Loucy (cell line): Measurements from ENCODE around the gene OXER1.

ENCODE experiments used
- H2AFZ ChIP-seq: fragments of 200-600 bp; sonication (generic); 2 replicates; pipeline ENCODE4 v1.6.0; 2016; ENCODE audit warnings: antibody characterized with exemption, mild to moderate bottlenecking, low read length, moderate library complexity
- H3F3A ChIP-seq: fragments of 200-600 bp; 2 replicates; pipeline ENCODE4 v1.6.0; 2016; ENCODE audit warnings: antibody characterized with exemption, low read depth, mild to moderate bottlenecking
- H3K27me3 ChIP-seq: fragments of 200-600 bp; sonication (generic); 2 replicates; pipeline ENCODE4 v1.6.1; 2014; ENCODE audit warnings: low read length, mild to moderate bottlenecking; ENCODE audit not compliant: insufficient read depth, poor library complexity, severe bottlenecking
- H3K36me3 ChIP-seq: fragments of 200-600 bp; sonication (generic); 2 replicates; pipeline ENCODE4 v1.6.1; 2016; ENCODE audit warnings: low read length; ENCODE audit not compliant: insufficient read depth
- H3K4me1 ChIP-seq: fragments of 200-600 bp; sonication (generic); 2 replicates; pipeline ENCODE4 v1.5.1; 2014; ENCODE audit warnings: low read length, mild to moderate bottlenecking; ENCODE audit not compliant: insufficient read depth, poor library complexity, severe bottlenecking
- H3K4me2 ChIP-seq: fragments of 200-600 bp; sonication (generic); 2 replicates; pipeline ENCODE4 v1.6.0; 2014; ENCODE audit warnings: antibody characterized with exemption, low read length, low read depth, mild to moderate bottlenecking; ENCODE audit not compliant: poor library complexity, severe bottlenecking
- H3K4me3 ChIP-seq: fragments of 200-600 bp; sonication (generic); 2 replicates; pipeline ENCODE4 v1.5.1; 2014; ENCODE audit warnings: low read length, mild to moderate bottlenecking, mixed read lengths; ENCODE audit not compliant: poor library complexity, severe bottlenecking
- H3K79me2 ChIP-seq: fragments of 200-600 bp; sonication (generic); 2 replicates; pipeline ENCODE4 v1.6.1; 2014; ENCODE audit warnings: low read length; ENCODE audit not compliant: insufficient read depth
- H3K9ac ChIP-seq: fragments of 200-600 bp; sonication (generic); 2 replicates; pipeline ENCODE4 v1.6.0; 2014; ENCODE audit warnings: mild to moderate bottlenecking, low read depth, low read length, moderate library complexity; ENCODE audit not compliant: poor library complexity, severe bottlenecking
- H3K9me2 ChIP-seq: fragments of 200-600 bp; sonication (generic); replicated peaks from 2 replicates; pipeline ENCODE4 v1.6.1; 2016; ENCODE audit warnings: low read depth, low read length, mixed read lengths
- H3K9me3 ChIP-seq: fragments of 200-600 bp; sonication (generic); 2 replicates; pipeline ENCODE4 v1.6.1; 2014; ENCODE audit warnings: mild to moderate bottlenecking, antibody characterized with exemption, low read length, low read depth; ENCODE audit not compliant: insufficient read depth
- H4K20me1 ChIP-seq: fragments of 200-600 bp; sonication (generic); 2 replicates; pipeline ENCODE4 v1.6.0; 2014; ENCODE audit warnings: antibody characterized with exemption, low read length, mild to moderate bottlenecking; ENCODE audit not compliant: insufficient read depth, poor library complexity, severe bottlenecking
- CTCF ChIP-seq: fragments of 200-600 bp; sonication (generic); conservative IDR thresholded peaks from 2 replicates; pipeline ENCODE4 v1.5.1; 2014; ENCODE audit warnings: mild to moderate bottlenecking, antibody characterized with exemption, low read length
- EZH2phosphoT487 ChIP-seq: fragments of 200-600 bp; IDR thresholded peaks from 2 replicates; pipeline ENCODE4 v1.6.1; 2018; ENCODE audit warnings: antibody characterized with exemption, mild to moderate bottlenecking, moderate library complexity, borderline replicate concordance

The OXER1 gene, protein sequence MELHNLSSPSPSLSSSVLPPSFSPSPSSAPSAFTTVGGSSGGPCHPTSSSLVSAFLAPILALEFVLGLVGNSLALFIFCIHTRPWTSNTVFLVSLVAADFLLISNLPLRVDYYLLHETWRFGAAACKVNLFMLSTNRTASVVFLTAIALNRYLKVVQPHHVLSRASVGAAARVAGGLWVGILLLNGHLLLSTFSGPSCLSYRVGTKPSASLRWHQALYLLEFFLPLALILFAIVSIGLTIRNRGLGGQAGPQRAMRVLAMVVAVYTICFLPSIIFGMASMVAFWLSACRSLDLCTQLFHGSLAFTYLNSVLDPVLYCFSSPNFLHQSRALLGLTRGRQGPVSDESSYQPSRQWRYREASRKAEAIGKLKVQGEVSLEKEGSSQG

DNA sequence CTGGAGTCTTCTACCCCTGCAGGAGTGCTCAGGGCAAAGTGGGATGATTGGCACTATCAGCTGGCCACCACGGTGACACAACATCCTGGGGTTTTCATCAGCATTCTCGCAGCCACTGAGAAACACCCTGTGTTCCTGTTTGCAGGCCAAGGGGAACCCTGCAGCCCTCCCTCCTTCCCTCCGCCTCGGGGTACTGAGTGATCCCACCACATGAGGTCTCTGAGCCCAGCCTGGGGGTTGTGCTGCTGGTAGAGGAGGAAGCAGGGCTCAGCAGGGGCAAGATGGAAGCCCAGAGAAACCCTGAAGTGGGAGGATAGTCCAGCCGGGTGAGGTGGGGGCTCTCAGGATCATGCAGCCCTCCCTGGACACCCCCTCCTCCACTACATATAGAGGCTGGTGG is at the start of gene OXER1:
Gene OXER1 (minus strand): TSS at position 40 of the 400 bp plus-strand sequence. CDS start 73 bp downstream, outside the sequence.
- Histone ChIP-seq H3K4me3 (no peak within 1 kb of the TSS), H3K9me2 (no peaks in the 10 kb centered on the region), H3K9ac (no peak within 1 kb of the TSS), H3K27me3 (no peaks in the 10 kb centered on the region), H3K4me1 (no peaks in the 10 kb centered on the region), H3K36me3 (no peaks in the 10 kb centered on the region), H3F3A (no peaks in the 10 kb centered on the region), H3K79me2 (no peaks in the 10 kb centered on the region), H4K20me1 (no peaks in the 10 kb centered on the region), H3K9me3 (no peaks in the 10 kb centered on the region), H2AFZ (no peak within 1 kb of the TSS), H3K4me2 (no peak within 1 kb of the TSS)
- TF ChIP-seq CTCF (no peak), EZH2phosphoT487 (no peak)

DNA sequence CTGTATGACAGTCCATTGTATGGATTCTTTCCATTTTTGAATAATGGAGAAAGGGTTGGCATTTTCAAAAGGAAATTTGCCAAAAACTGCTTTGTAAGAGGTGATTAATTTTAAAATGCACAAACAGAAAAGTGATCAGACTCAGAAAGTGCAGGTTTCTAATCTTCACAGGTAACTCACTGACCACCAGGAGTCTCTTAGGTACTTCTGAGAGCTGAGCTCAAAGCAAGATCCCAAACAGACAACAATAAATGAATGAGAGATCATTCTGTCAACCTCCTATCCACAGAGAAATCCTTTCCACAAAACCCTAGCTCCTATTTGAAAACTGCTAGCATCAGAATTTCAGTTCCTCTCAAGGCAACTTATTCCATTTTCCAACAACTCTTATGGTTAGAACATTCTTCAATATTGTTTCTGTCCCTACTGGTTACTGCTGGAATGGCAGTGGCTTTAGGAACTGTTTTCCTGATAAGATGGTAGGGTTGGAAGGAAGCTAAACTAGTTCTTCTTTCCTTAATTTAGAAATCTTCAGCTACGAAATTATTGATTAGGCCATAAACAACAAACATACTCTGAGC is 49.1 kb upstream of the OXER1 start:
- no peak for TF ChIP-seq EZH2phosphoT487
- TF ChIP-seq CTCF: peak; percentile 75
- Histone ChIP-seq H3K9ac (no peak overlapping the region), H3K4me1 (peaks cover 14% of the 10 kb centered on the region), H3K4me3 (no peak overlapping the region), H3K9me2 (no peaks in the 10 kb centered on the region), H3K4me2 (no peak overlapping the region), H2AFZ (no peak overlapping the region), H4K20me1 (no peaks in the 10 kb centered on the region), H3K9me3 (peaks cover 11% of the 10 kb centered on the region; the same call in 1 of the 2 replicates), H3K36me3 (no peaks in the 10 kb centered on the region), H3F3A (0 out of 2 replicates have a peak, but pooled peaks cover 3% of the 10 kb centered on the region), H3K79me2 (no peaks in the 10 kb centered on the region), H3K27me3 (no peaks in the 10 kb centered on the region)

- peak overlapping the region; percentile 70 for H3K4me2 ChIP-seq
Measured at GRCh38 chr2:42810971-42811811, 47.3 kb upstream of the OXER1 start.

More at GRCh38 chr2:42810971-42811811, 47.3 kb upstream of the OXER1 start:
- Histone ChIP-seq H2AFZ (peak overlapping the region; percentile 97), H3K79me2 (no peaks in the 10 kb centered on the region), H3K9me3 (peaks cover 11% of the 10 kb centered on the region; the same call in 1 of the 2 replicates), H3F3A (0 out of 2 replicates have a peak, but pooled peaks cover 3% of the 10 kb centered on the region), H3K4me1 (peaks cover 14% of the 10 kb centered on the region), H3K9ac (peak overlapping the region; percentile 93), H4K20me1 (no peaks in the 10 kb centered on the region), H3K4me3 (peak overlapping the region; percentile 86), H3K9me2 (no peaks in the 10 kb centered on the region), H3K27me3 (no peaks in the 10 kb centered on the region), H3K36me3 (no peaks in the 10 kb centered on the region)
- TF ChIP-seq EZH2phosphoT487 (no peak), CTCF (no peak; the same call in 1 of the 2 replicates)
